Osteocyte (in vitro differentiated cells): Measurements from ENCODE around the gene RBFOX2. TPM values are rescaled to one million over a fixed set of nuclear protein-coding genes. Genes with fewer than 3 reads are reported as not detected.

Source experiments
- DNase-seq: peaks from one replicate; pipeline ENCODE4 v3.0.0; 2021; ENCODE audit warnings: mixed read lengths; ENCODE audit not compliant: unreplicated experiment; ENCODE audit errors: extremely low spot score
- H3K27ac Mint-ChIP-seq: one replicate; pipeline ENCODE4 v1.8.0; 2021; ENCODE audit warnings: mild to moderate bottlenecking, mixed read lengths; ENCODE audit not compliant: unreplicated experiment
- H3K27me3 Mint-ChIP-seq: one replicate; pipeline ENCODE4 v1.8.0; 2021; ENCODE audit warnings: mixed read lengths; ENCODE audit not compliant: unreplicated experiment
- H3K36me3 Mint-ChIP-seq: one replicate; pipeline ENCODE4 v1.8.0; 2021; ENCODE audit warnings: mixed read lengths; ENCODE audit not compliant: unreplicated experiment
- H3K4me1 Mint-ChIP-seq: one replicate; pipeline ENCODE4 v1.8.0; 2021; ENCODE audit warnings: mixed read lengths; ENCODE audit not compliant: unreplicated experiment
- H3K4me3 Mint-ChIP-seq: one replicate; pipeline ENCODE4 v1.8.0; 2021; ENCODE audit warnings: mild to moderate bottlenecking, moderate library complexity, mixed read lengths; ENCODE audit not compliant: unreplicated experiment
- H3K9me3 Mint-ChIP-seq: one replicate; pipeline ENCODE4 v1.8.0; 2021; ENCODE audit warnings: mixed read lengths; ENCODE audit not compliant: unreplicated experiment
- total RNA-seq: library from RNA; stranded (reverse); gene quantifications from 2 replicates; pipeline ENCODE4 v1.2.1, GENCODE V29; 2021
- TF ChIP-seq, protein P1 (sequence below): fragments of 200-600 bp; sonication (generic); IDR thresholded peaks from 2 replicates; pipeline ENCODE4 v1.5.0; 2021; ENCODE audit warnings: antibody characterized with exemption, mild to moderate bottlenecking, moderate library complexity

The RBFOX2 gene
- total RNA-seq, 1 donor from 2014 or later, result 151 TPM

DNA sequence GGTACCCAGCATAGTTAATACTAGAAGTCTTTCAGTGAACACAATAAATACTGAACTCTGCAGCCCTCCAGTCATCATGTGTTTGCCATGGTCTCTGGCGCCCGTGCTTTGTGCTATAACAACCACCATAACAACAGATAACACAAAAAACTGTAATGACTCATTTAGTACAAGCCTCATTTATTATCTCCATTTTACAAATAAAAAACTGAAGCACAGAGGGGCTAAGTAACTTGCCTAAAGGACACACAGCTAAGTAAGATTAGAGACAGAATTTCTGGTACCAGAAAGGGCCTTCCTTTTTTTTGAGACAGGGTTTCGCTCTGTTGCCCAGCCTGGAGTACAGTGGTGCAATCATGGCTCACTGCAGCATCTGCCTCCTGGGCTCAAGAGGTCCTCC, 19.5 kb downstream of the RBFOX2 start:
- H3K4me1 Mint-ChIP-seq, result peaks cover 57% of the 10 kb centered on the region
- peak overlapping the region; percentile 9 for H3K27ac Mint-ChIP-seq
- H3K9me3 Mint-ChIP-seq, result no peaks in the 10 kb centered on the region
- no peak overlapping the region for H3K4me3 Mint-ChIP-seq
- no peaks in the 10 kb centered on the region for H3K27me3 Mint-ChIP-seq
- peaks cover 5% of the 10 kb centered on the region for H3K36me3 Mint-ChIP-seq
- TF ChIP-seq, protein P1, sequence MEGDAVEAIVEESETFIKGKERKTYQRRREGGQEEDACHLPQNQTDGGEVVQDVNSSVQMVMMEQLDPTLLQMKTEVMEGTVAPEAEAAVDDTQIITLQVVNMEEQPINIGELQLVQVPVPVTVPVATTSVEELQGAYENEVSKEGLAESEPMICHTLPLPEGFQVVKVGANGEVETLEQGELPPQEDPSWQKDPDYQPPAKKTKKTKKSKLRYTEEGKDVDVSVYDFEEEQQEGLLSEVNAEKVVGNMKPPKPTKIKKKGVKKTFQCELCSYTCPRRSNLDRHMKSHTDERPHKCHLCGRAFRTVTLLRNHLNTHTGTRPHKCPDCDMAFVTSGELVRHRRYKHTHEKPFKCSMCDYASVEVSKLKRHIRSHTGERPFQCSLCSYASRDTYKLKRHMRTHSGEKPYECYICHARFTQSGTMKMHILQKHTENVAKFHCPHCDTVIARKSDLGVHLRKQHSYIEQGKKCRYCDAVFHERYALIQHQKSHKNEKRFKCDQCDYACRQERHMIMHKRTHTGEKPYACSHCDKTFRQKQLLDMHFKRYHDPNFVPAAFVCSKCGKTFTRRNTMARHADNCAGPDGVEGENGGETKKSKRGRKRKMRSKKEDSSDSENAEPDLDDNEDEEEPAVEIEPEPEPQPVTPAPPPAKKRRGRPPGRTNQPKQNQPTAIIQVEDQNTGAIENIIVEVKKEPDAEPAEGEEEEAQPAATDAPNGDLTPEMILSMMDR, result no peak
- DNase-seq, result no peak

DNA sequence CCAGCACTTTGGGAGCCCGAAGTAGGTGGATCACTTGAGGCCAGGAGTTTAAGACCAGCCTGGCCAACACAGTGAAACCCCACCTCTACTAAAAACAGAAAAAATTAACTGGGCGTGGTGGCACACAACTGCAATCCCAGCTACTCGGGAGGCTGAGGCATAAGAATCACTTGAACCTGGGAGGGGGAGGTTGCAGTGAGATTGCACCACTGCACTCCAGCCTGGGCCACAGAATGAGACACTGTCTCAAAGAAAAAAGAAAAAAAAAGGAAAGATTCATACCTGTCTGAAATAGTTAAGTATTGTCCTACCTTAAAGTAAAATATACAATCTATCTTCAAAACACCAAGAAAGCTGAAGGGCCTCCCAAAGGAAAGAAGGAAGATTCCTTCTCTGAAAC, 20.1 kb downstream of the RBFOX2 start:
- no peak for DNase-seq
- no peak overlapping the region for H3K4me3 Mint-ChIP-seq
- H3K9me3 Mint-ChIP-seq, result no peaks in the 10 kb centered on the region
- H3K4me1 Mint-ChIP-seq, result peaks cover 56% of the 10 kb centered on the region
- TF ChIP-seq, protein P1, result no peak
- no peaks in the 10 kb centered on the region for H3K27me3 Mint-ChIP-seq
- H3K27ac Mint-ChIP-seq, result peak overlapping the region; percentile 16
- peaks cover 5% of the 10 kb centered on the region for H3K36me3 Mint-ChIP-seq

- H3K4me3 Mint-ChIP-seq, result no peak overlapping the region
- TF ChIP-seq, protein P1, result no peak
- H3K27me3 Mint-ChIP-seq, result no peaks in the 10 kb centered on the region
- H3K9me3 Mint-ChIP-seq, result no peaks in the 10 kb centered on the region
- H3K4me1 Mint-ChIP-seq, result peaks cover 53% of the 10 kb centered on the region
- H3K36me3 Mint-ChIP-seq, result peaks cover 5% of the 10 kb centered on the region
- H3K27ac Mint-ChIP-seq, result peak overlapping the region; percentile 16
- DNase-seq, result no peak
Observed at GRCh38 chr22:36008131-36008530, 20.5 kb downstream of the RBFOX2 start.

GRCh38 chr22:36003972-36004674, 24.5 kb downstream of the RBFOX2 start:
- no peak for DNase-seq
- Mint-ChIP-seq H3K9me3 (no peaks in the 10 kb centered on the region), H3K4me3 (no peak overlapping the region), H3K27ac (no peak overlapping the region), H3K4me1 (peaks cover 56% of the 10 kb centered on the region), H3K36me3 (peaks cover 7% of the 10 kb centered on the region), H3K27me3 (no peaks in the 10 kb centered on the region)
- TF ChIP-seq, protein P1, result no peak

- Mint-ChIP-seq H3K27ac (no peak overlapping the region), H3K9me3 (no peaks in the 10 kb centered on the region), H3K4me3 (no peak overlapping the region), H3K36me3 (peaks cover 7% of the 10 kb centered on the region), H3K4me1 (peaks cover 45% of the 10 kb centered on the region), H3K27me3 (no peaks in the 10 kb centered on the region)
- DNase-seq, result no peak
- TF ChIP-seq, protein P1, result no peak
Observed at GRCh38 chr22:36002718-36003260, 25.8 kb downstream of the RBFOX2 start.
